Occipital lobe (tissue), 2 donors: ENCODE measurements around the gene RIPK3. TPM values are rescaled to one million over a fixed set of nuclear protein-coding genes. Genes with fewer than 3 reads are reported as not detected.

Source experiments
- small RNA-seq: library from RNA; depleted of rRNA; stranded (forward); fragments of <200 nt; gene quantifications from one replicate; pipeline ENCODE3, GENCODE V24; 2014
- total RNA-seq: library from RNA; depleted of rRNA; stranded (reverse); fragments of >200 nt; gene quantifications from one replicate; pipeline ENCODE4 v1.2.3, GENCODE V29; 2014

RIPK3 gene
- total RNA-seq, 1 donor from 2014 or later = 0.47 TPM

Small RNAs within 50 kb of the gene (small RNA-seq; reads per million reads assigned to genes)
- gene RF00026 = not detected

Other genes starting within 250 kb of the RIPK3 start
- 1.1 TPM for gene PCK2, start 245.7 kb downstream of the RIPK3 start, total RNA-seq
- 60.0 TPM for gene DCAF11, start 225.2 kb downstream of the RIPK3 start, total RNA-seq
- 0.94 TPM for gene NRL, start 225.0 kb downstream of the RIPK3 start, total RNA-seq
- gene FITM1, start 209.3 kb downstream of the RIPK3 start, total RNA-seq = not detected
- 24.5 TPM for gene PSME1, start 203.8 kb downstream of the RIPK3 start, total RNA-seq
- gene EMC9, start 198.4 kb downstream of the RIPK3 start, total RNA-seq = 9.5 TPM
- 26.0 TPM for gene PSME2, start 193.4 kb downstream of the RIPK3 start, total RNA-seq
- 20.4 TPM for gene RNF31, start 192.5 kb downstream of the RIPK3 start, total RNA-seq
- 20.7 TPM for gene IRF9, start 178.7 kb downstream of the RIPK3 start, total RNA-seq
- gene REC8, start 167.9 kb downstream of the RIPK3 start, total RNA-seq = 20.4 TPM
- gene IPO4, start 151.2 kb downstream of the RIPK3 start, total RNA-seq = 11.7 TPM
- 20.6 TPM for gene TM9SF1, start 144.6 kb downstream of the RIPK3 start, total RNA-seq
- gene TSSK4, start 134.3 kb downstream of the RIPK3 start, total RNA-seq = not detected
- 41.5 TPM for gene CHMP4A, start 126.5 kb downstream of the RIPK3 start, total RNA-seq
- 15.6 TPM for gene MDP1, start 123.9 kb downstream of the RIPK3 start, total RNA-seq
- gene NEDD8, start 107.6 kb downstream of the RIPK3 start, total RNA-seq = 51.3 TPM
- 38.8 TPM for gene GMPR2, start 107.1 kb downstream of the RIPK3 start, total RNA-seq
- gene TINF2, start 97.4 kb downstream of the RIPK3 start, total RNA-seq = 45.1 TPM
- 0.94 TPM for gene TGM1, start 76.8 kb downstream of the RIPK3 start, total RNA-seq
- gene RABGGTA, start 68.4 kb downstream of the RIPK3 start, total RNA-seq = 19.5 TPM
- 4.1 TPM for gene DHRS1, start 40.2 kb downstream of the RIPK3 start, total RNA-seq
- gene NOP9, start 40.1 kb downstream of the RIPK3 start, total RNA-seq = 23.7 TPM
- 3.4 TPM for gene CIDEB, start 32.0 kb downstream of the RIPK3 start, total RNA-seq
- gene LTB4R2, start 29.9 kb downstream of the RIPK3 start, total RNA-seq = 1.4 TPM
- 1.6 TPM for gene LTB4R, start 28.5 kb downstream of the RIPK3 start, total RNA-seq
- 1.4 TPM for gene ADCY4, start 4.9 kb downstream of the RIPK3 start, total RNA-seq
- 5.1 TPM for gene NFATC4, start 28.2 kb upstream of the RIPK3 start, total RNA-seq
- 15.0 TPM for gene NYNRIN, start 59.0 kb upstream of the RIPK3 start, total RNA-seq
- gene CBLN3, start 89.7 kb upstream of the RIPK3 start, total RNA-seq = 0.47 TPM
- gene KHNYN, start 90.0 kb upstream of the RIPK3 start, total RNA-seq = 16.7 TPM
- gene SDR39U1, start 102.8 kb upstream of the RIPK3 start, total RNA-seq = 17.0 TPM
- not detected for gene CMA1, start 168.3 kb upstream of the RIPK3 start, total RNA-seq
- not detected for gene CTSG, start 236.3 kb upstream of the RIPK3 start, total RNA-seq